T follicular helper cell (primary cell): Measurements from ENCODE around the gene TMED1.

Source experiments
- DNase-seq: peaks from one replicate; pipeline ENCODE4 v3.0.0-alpha.2; 2020; ENCODE audit warnings: low read depth

The TMED1 gene

GRCh38 chr19:10831987-10832938 lies 3.7 kb downstream of the TMED1 start:
- DNase-seq, result no peak

GRCh38 chr19:10830931-10831779 lies 4.9 kb downstream of the TMED1 start:
- no peak for DNase-seq

GRCh38 chr19:10830370-10830769 lies 5.6 kb downstream of the TMED1 start:
- no peak for DNase-seq

- DNase-seq, result no peak
These were observed 6.0 kb downstream of the TMED1 start for GRCh38 chr19:10829967-10830366.

GRCh38 chr19:10828981-10829821 lies 6.8 kb downstream of the TMED1 start:
- no peak for DNase-seq

GRCh38 chr19:10826846-10827245 lies 9.2 kb downstream of the TMED1 start:
- DNase-seq, result no peak

- DNase-seq, result no peak
These were observed 9.8 kb downstream of the TMED1 start for GRCh38 chr19:10826231-10826630.

- no peak for DNase-seq
These were observed 12.3 kb downstream of the TMED1 start for GRCh38 chr19:10823690-10824089.

GRCh38 chr19:10820173-10820572 lies 15.8 kb downstream of the TMED1 start:
- DNase-seq, result no peak

- no peak for DNase-seq
These were observed 16.6 kb downstream of the TMED1 start for GRCh38 chr19:10819124-10820060.

- DNase-seq, result no peak
These were observed 17.5 kb downstream of the TMED1 start for GRCh38 chr19:10818301-10819123.

GRCh38 chr19:10817291-10818038 lies 18.5 kb downstream of the TMED1 start:
- DNase-seq, result no peak

GRCh38 chr19:10816691-10817090 lies 19.3 kb downstream of the TMED1 start:
- no peak for DNase-seq

- DNase-seq, result no peak
These were observed 19.9 kb downstream of the TMED1 start for GRCh38 chr19:10815969-10816644.

GRCh38 chr19:10815007-10815536 lies 20.9 kb downstream of the TMED1 start:
- DNase-seq, result no peak

- DNase-seq, result no peak
These were observed 23.1 kb downstream of the TMED1 start for GRCh38 chr19:10812902-10813404.

GRCh38 chr19:10812196-10812595 lies 23.8 kb downstream of the TMED1 start:
- no peak for DNase-seq
